GM12873 (cell line): ENCODE results near the gene SMTNL1.

Experiments used
- CTCF ChIP-seq: IDR thresholded peaks from 2 replicates; pipeline ENCODE4 v1.5.1; 2012; ENCODE audit warnings: low read depth, mild to moderate bottlenecking, moderate library complexity, low read length, control low read depth; ENCODE audit not compliant: insufficient read depth; ENCODE audit errors: missing control alignments

The SMTNL1 gene

GRCh38 chr11:57527056-57527631 is 10.3 kb upstream of the SMTNL1 start:
- peak; percentile 91 for TF ChIP-seq CTCF

GRCh38 chr11:57529012-57529411 is 8.4 kb upstream of the SMTNL1 start:
- no peak for TF ChIP-seq CTCF

GRCh38 chr11:57530215-57530595 is 7.2 kb upstream of the SMTNL1 start:
- TF ChIP-seq CTCF, result no peak

- TF ChIP-seq CTCF, result no peak
Measured at GRCh38 chr11:57530596-57531507, 6.5 kb upstream of the SMTNL1 start, which contains the start of gene TIMM10. TSS of gene TIMM10 (minus strand) at chr11:57530754. CDS start at chr11:57530189, 565 bp downstream.

GRCh38 chr11:57539342-57539741 is 1.9 kb downstream of the SMTNL1 start:
- TF ChIP-seq CTCF, result no peak

GRCh38 chr11:57541169-57541568 is 3.8 kb downstream of the SMTNL1 start:
- TF ChIP-seq CTCF, result no peak

- TF ChIP-seq CTCF, result no peak
Measured at GRCh38 chr11:57542582-57542981, 5.2 kb downstream of the SMTNL1 start.
